HEK293 (cell line): Measurements from ENCODE around the gene SMURF1.
"Not testable (repeated sequence)": the region's sequence is repeated elsewhere in the genome, so short reads cannot be mapped to it uniquely, and the experiment has no call there.

Experiments
- CTCF ChIA-PET: fragments of 350-600 bp; formaldehyde crosslinking; extraction: SDS; loops from one replicate; lab custom pipeline; 2021; ENCODE audit warnings: antibody characterized with exemption; lab: Yijun Ruan, JAX
- POLR2A ChIA-PET: fragments of 300-600 bp; formaldehyde crosslinking; extraction: SDS; loops from one replicate; lab custom pipeline; 2020; ENCODE audit warnings: antibody characterized with exemption, inconsistent platforms; lab: Yijun Ruan, JAX
- H3K27ac ChIP-seq: fragments of 200-500 bp; sonication (Bioruptor generic); 2 replicates; pipeline ENCODE4 v1.5.1; 2014; ENCODE audit warnings: low read depth, low read length, control low read depth, inconsistent platforms; ENCODE audit errors: extremely low read depth
- H3K36me3 ChIP-seq, 2 experiments: fragments of 200-500 bp in 1 of 2; sonication (Bioruptor generic) in 1 of 2; 1 replicate in 1 of 2; 2 replicates in 1 of 2; pipeline ENCODE4 v1.5.1; 2014 to 2017; ENCODE audit warnings: inconsistent platforms in 2 of 2, low read length in 2 of 2; ENCODE audit not compliant: control insufficient read depth in 2 of 2, insufficient read depth in 1 of 2
- H3K4me1 ChIP-seq: fragments of 200-500 bp; sonication (Bioruptor generic); 2 replicates; pipeline ENCODE4 v1.5.1; 2014; ENCODE audit warnings: mild to moderate bottlenecking, low read length, inconsistent platforms; ENCODE audit not compliant: control insufficient read depth, insufficient read depth
- H3K4me3 ChIP-seq: 2 replicates; pipeline ENCODE4 v1.5.1; 2011; ENCODE audit warnings: low read depth, mild to moderate bottlenecking, control low read depth, low read length, moderate library complexity
- H3K9me3 ChIP-seq: fragments of 200-500 bp; sonication (Bioruptor generic); 2 replicates; pipeline ENCODE4 v1.5.1; 2014; ENCODE audit warnings: low read depth, low read length, inconsistent platforms; ENCODE audit not compliant: control insufficient read depth, insufficient read depth
- BCL11A ChIP-seq: fragments of 450-650 bp; formaldehyde crosslinking; IDR thresholded peaks from 2 replicates; pipeline ENCODE4 v1.5.1; 2016; ENCODE audit warnings: low read depth, missing biosample characterization, missing genetic modification characterization
- SP3 ChIP-seq: fragments of 450-650 bp; formaldehyde crosslinking; IDR thresholded peaks from 2 replicates; pipeline ENCODE4 v1.5.1; 2016; ENCODE audit warnings: missing biosample characterization, missing genetic modification characterization
- ZBTB1 ChIP-seq: fragments of 450-650 bp; formaldehyde crosslinking; IDR thresholded peaks from 2 replicates; pipeline ENCODE4 v1.5.1; 2016; ENCODE audit warnings: missing biosample characterization, missing genetic modification characterization
- ZIC2 ChIP-seq: fragments of 450-650 bp; formaldehyde crosslinking; IDR thresholded peaks from 2 replicates; pipeline ENCODE4 v1.5.1; 2016; ENCODE audit warnings: missing biosample characterization, missing genetic modification characterization
- ZNF132 ChIP-seq: fragments of 450-650 bp; formaldehyde crosslinking; IDR thresholded peaks from 2 replicates; pipeline ENCODE4 v1.5.1; 2017; ENCODE audit warnings: missing biosample characterization, missing genetic modification characterization, borderline replicate concordance
- ZNF157 ChIP-seq: fragments of 450-650 bp; formaldehyde crosslinking; IDR thresholded peaks from 2 replicates; pipeline ENCODE4 v1.5.1; 2016; ENCODE audit warnings: missing biosample characterization, missing genetic modification characterization
- ZNF175 ChIP-seq: fragments of 450-650 bp; formaldehyde crosslinking; IDR thresholded peaks from 2 replicates; pipeline ENCODE4 v1.5.1; 2016; ENCODE audit warnings: missing biosample characterization, missing genetic modification characterization
- ZNF292 ChIP-seq: fragments of 450-650 bp; formaldehyde crosslinking; IDR thresholded peaks from 2 replicates; pipeline ENCODE4 v1.5.1; 2016; ENCODE audit warnings: low read depth, missing biosample characterization, missing genetic modification characterization, borderline replicate concordance
- ZNF354C ChIP-seq: fragments of 450-650 bp; formaldehyde crosslinking; IDR thresholded peaks from 2 replicates; pipeline ENCODE4 v1.5.1; 2016; ENCODE audit warnings: missing biosample characterization, missing genetic modification characterization, low read depth, borderline replicate concordance
- ZNF404 ChIP-seq: fragments of 450-650 bp; formaldehyde crosslinking; IDR thresholded peaks from 2 replicates; pipeline ENCODE4 v1.5.1; 2017; ENCODE audit warnings: missing biosample characterization, missing genetic modification characterization
- ZNF433 ChIP-seq: fragments of 450-650 bp; formaldehyde crosslinking; IDR thresholded peaks from 2 replicates; pipeline ENCODE4 v1.5.1; 2016; ENCODE audit warnings: missing biosample characterization, missing genetic modification characterization, low read depth
- ZNF768 ChIP-seq: fragments of 450-650 bp; formaldehyde crosslinking; IDR thresholded peaks from 2 replicates; pipeline ENCODE4 v1.5.1; 2018; ENCODE audit warnings: missing biosample characterization, mild to moderate bottlenecking, missing genetic modification characterization
- ZNF785 ChIP-seq: fragments of 450-650 bp; formaldehyde crosslinking; IDR thresholded peaks from 2 replicates; pipeline ENCODE4 v1.5.1; 2016; ENCODE audit warnings: missing biosample characterization, missing genetic modification characterization
- TF ChIP-seq, protein P1 (sequence below): fragments of 450-650 bp; formaldehyde crosslinking; IDR thresholded peaks from 2 replicates; pipeline ENCODE4 v1.5.1; 2016; ENCODE audit warnings: missing biosample characterization, missing genetic modification characterization
- TF ChIP-seq, protein P2 (sequence below): IDR thresholded peaks from 2 replicates; pipeline ENCODE4 v1.6.1; 2011; ENCODE audit warnings: mild to moderate bottlenecking, low read depth, low read length, borderline replicate concordance
- TF ChIP-seq, protein P3 (sequence below): fragments of 450-650 bp; formaldehyde crosslinking; optimal IDR thresholded peaks from 2 replicates; pipeline ENCODE3; 2016; ENCODE audit warnings: missing biosample characterization, mild to moderate bottlenecking, missing genetic modification characterization
- TF ChIP-seq, protein P4 (sequence below): fragments of 450-650 bp; formaldehyde crosslinking; IDR thresholded peaks from 2 replicates; pipeline ENCODE4 v1.5.1; 2016; ENCODE audit warnings: missing biosample characterization, missing genetic modification characterization, borderline replicate concordance
- TF ChIP-seq, protein P5 (sequence below): fragments of 450-650 bp; formaldehyde crosslinking; IDR thresholded peaks from 2 replicates; pipeline ENCODE4 v1.5.0; 2017; ENCODE audit warnings: missing biosample characterization, missing genetic modification characterization, borderline replicate concordance

Gene SMURF1

DNA sequence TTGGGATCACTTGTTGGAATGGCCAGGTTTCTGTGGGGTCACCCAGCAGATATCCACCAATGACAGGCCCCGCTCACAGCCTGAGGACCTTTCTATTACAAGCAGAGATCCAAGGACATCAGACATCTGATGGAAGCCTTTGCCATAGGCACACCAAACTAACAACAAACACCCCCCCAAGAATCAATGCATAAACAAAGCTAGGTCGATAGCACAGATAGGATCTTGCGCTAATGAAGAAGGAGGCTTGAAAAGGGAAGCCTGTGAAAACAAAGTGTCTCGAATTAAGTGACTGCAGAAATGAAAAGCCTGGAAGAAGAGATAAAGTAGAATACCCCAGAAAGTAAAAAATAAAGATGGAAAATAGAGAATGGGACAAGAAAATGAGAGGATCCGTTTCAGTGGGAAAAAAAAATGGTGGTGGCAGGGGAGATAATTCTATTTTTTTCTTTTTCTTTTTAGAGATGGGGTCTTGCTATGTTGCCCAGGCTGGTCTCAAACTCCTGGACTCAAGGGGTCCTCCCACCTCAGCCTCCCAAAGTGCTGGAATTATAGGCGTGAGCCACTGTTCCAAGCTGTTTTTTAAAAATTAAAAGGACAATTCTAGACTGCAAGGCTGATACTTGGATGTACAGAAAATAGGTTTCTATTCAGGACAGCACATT, 26.3 kb upstream of the SMURF1 start (continued):
- TF ChIP-seq BCL11A (no peak), ZNF768 (no peak), ZNF292 (tag by site-specific recombination) (no peak)
- TF ChIP-seq, protein P1, sequence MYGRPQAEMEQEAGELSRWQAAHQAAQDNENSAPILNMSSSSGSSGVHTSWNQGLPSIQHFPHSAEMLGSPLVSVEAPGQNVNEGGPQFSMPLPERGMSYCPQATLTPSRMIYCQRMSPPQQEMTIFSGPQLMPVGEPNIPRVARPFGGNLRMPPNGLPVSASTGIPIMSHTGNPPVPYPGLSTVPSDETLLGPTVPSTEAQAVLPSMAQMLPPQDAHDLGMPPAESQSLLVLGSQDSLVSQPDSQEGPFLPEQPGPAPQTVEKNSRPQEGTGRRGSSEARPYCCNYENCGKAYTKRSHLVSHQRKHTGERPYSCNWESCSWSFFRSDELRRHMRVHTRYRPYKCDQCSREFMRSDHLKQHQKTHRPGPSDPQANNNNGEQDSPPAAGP (tag by site-specific recombination) = no peak

DNA sequence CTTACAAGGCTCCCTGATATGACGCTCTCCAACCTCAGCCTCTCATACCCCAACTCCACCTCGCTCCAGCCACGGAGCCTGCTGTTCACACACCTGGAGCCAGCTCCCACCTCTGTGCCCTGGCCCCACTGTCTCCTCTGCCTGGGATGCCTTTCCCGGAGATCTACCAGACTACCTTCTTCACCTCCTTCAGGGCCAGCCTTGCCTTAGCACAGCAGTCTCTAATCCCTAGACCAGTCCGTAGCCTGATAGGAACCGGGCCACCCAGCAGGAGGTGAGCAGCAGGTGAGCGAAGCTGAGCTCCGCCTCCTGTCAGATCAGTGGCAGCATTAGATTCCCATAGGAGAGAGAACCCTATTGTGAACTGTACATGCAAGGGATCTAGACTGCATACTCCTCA, 23.2 kb upstream of the SMURF1 start:
- Histone ChIP-seq H3K27ac (no peak overlapping the region), H3K9me3 (no peaks in the 10 kb centered on the region), H3K36me3 (no peaks in the 10 kb centered on the region), H3K4me1 (no peaks in the 10 kb centered on the region), H3K4me3 (no peak overlapping the region)
- POLR2A ChIA-PET = no interaction called here
- CTCF ChIA-PET = interaction anchor here (0.7 kb wide), 1 partner anchor 64 kb away, joined by 3 read pairs; no protein-coding TSS in a partner anchor
- no peak for TF ChIP-seq ZNF404 (tag by site-specific recombination)
- no peak for TF ChIP-seq ZNF175 (tag by site-specific recombination)
- TF ChIP-seq ZNF433 = no peak
- TF ChIP-seq, protein P2, sequence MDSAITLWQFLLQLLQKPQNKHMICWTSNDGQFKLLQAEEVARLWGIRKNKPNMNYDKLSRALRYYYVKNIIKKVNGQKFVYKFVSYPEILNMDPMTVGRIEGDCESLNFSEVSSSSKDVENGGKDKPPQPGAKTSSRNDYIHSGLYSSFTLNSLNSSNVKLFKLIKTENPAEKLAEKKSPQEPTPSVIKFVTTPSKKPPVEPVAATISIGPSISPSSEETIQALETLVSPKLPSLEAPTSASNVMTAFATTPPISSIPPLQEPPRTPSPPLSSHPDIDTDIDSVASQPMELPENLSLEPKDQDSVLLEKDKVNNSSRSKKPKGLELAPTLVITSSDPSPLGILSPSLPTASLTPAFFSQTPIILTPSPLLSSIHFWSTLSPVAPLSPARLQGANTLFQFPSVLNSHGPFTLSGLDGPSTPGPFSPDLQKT = no peak
- no peak for TF ChIP-seq ZNF132 (tag by site-specific recombination)
- TF ChIP-seq ZIC2 = peak; percentile 78

DNA sequence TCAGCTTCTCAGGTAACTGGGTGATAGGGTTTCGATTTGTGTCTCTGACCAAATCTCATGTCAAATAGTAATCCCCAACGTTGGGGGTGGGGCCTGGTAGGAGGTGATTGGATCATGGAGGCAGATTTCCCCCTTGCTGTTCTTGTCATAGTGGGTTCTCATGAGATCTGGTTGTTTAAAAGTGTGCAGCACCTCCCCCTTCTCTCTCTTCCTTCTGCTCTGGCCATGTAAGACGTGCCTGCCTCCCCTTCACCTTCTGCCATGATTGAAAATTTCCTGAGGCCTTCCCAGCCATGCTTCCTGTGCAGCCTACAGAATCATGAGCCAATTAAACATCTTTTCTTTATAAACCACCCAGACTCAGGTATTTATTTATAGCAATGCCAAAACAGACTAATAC, 21.9 kb upstream of the SMURF1 start:
- Histone ChIP-seq H3K9me3 (no peaks in the 10 kb centered on the region), H3K4me3 (no peak overlapping the region), H3K4me1 (no peaks in the 10 kb centered on the region), H3K36me3 (no peaks in the 10 kb centered on the region)
- POLR2A ChIA-PET = no interaction called here
- CTCF ChIA-PET = no interaction called here
- TF ChIP-seq, protein P3, sequence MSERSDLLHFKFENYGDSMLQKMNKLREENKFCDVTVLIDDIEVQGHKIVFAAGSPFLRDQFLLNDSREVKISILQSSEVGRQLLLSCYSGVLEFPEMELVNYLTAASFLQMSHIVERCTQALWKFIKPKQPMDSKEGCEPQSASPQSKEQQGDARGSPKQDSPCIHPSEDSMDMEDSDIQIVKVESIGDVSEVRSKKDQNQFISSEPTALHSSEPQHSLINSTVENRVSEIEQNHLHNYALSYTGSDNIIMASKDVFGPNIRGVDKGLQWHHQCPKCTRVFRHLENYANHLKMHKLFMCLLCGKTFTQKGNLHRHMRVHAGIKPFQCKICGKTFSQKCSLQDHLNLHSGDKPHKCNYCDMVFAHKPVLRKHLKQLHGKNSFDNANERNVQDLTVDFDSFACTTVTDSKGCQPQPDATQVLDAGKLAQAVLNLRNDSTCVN (tag by site-specific recombination) = no peak
- TF ChIP-seq ZNF354C (tag by site-specific recombination) (no peak), SP3 (tag by site-specific recombination) (no peak), ZNF157 (tag by site-specific recombination) (no peak), BCL11A (no peak), ZNF785 (tag by site-specific recombination) (no peak), ZBTB1 (tag by site-specific recombination) (no peak)
- TF ChIP-seq, protein P4, sequence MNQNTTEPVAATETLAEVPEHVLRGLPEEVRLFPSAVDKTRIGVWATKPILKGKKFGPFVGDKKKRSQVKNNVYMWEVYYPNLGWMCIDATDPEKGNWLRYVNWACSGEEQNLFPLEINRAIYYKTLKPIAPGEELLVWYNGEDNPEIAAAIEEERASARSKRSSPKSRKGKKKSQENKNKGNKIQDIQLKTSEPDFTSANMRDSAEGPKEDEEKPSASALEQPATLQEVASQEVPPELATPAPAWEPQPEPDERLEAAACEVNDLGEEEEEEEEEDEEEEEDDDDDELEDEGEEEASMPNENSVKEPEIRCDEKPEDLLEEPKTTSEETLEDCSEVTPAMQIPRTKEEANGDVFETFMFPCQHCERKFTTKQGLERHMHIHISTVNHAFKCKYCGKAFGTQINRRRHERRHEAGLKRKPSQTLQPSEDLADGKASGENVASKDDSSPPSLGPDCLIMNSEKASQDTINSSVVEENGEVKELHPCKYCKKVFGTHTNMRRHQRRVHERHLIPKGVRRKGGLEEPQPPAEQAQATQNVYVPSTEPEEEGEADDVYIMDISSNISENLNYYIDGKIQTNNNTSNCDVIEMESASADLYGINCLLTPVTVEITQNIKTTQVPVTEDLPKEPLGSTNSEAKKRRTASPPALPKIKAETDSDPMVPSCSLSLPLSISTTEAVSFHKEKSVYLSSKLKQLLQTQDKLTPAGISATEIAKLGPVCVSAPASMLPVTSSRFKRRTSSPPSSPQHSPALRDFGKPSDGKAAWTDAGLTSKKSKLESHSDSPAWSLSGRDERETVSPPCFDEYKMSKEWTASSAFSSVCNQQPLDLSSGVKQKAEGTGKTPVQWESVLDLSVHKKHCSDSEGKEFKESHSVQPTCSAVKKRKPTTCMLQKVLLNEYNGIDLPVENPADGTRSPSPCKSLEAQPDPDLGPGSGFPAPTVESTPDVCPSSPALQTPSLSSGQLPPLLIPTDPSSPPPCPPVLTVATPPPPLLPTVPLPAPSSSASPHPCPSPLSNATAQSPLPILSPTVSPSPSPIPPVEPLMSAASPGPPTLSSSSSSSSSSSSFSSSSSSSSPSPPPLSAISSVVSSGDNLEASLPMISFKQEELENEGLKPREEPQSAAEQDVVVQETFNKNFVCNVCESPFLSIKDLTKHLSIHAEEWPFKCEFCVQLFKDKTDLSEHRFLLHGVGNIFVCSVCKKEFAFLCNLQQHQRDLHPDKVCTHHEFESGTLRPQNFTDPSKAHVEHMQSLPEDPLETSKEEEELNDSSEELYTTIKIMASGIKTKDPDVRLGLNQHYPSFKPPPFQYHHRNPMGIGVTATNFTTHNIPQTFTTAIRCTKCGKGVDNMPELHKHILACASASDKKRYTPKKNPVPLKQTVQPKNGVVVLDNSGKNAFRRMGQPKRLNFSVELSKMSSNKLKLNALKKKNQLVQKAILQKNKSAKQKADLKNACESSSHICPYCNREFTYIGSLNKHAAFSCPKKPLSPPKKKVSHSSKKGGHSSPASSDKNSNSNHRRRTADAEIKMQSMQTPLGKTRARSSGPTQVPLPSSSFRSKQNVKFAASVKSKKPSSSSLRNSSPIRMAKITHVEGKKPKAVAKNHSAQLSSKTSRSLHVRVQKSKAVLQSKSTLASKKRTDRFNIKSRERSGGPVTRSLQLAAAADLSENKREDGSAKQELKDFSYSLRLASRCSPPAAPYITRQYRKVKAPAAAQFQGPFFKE (tag by site-specific recombination) = no peak
- TF ChIP-seq, protein P5, sequence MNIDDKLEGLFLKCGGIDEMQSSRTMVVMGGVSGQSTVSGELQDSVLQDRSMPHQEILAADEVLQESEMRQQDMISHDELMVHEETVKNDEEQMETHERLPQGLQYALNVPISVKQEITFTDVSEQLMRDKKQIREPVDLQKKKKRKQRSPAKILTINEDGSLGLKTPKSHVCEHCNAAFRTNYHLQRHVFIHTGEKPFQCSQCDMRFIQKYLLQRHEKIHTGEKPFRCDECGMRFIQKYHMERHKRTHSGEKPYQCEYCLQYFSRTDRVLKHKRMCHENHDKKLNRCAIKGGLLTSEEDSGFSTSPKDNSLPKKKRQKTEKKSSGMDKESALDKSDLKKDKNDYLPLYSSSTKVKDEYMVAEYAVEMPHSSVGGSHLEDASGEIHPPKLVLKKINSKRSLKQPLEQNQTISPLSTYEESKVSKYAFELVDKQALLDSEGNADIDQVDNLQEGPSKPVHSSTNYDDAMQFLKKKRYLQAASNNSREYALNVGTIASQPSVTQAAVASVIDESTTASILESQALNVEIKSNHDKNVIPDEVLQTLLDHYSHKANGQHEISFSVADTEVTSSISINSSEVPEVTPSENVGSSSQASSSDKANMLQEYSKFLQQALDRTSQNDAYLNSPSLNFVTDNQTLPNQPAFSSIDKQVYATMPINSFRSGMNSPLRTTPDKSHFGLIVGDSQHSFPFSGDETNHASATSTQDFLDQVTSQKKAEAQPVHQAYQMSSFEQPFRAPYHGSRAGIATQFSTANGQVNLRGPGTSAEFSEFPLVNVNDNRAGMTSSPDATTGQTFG (tag by site-specific recombination) = no peak
- TF ChIP-seq, all 188 proteins: peak for 0
- no peak overlapping the region for H3K27ac ChIP-seq

DNA sequence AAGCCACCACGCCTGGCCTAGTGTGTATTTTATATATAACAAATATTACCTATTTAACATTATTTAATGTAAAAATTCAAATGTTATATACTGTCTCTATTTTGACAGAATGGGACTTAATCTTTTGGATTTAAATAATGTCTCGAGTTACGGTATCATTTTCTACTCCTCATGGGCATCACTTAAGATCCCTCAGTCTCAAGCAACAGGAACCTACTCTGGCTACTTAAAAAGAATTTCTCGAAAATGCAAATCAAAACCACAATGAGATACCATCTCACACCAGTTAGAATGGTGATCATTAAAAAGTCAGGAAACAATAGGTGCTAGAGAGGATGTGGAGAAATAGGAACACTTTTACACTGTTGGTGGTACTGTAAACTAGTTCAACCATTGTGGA, 19.8 kb upstream of the SMURF1 start:
- POLR2A ChIA-PET, H3K27ac ChIP-seq, CTCF ChIA-PET, H3K36me3 ChIP-seq, H3K4me1 ChIP-seq, H3K4me3 ChIP-seq, H3K9me3 ChIP-seq: not testable (repeated sequence)
